Duodenal mucosa (tissue), 2 donors: ENCODE measurements around the gene TMEM161B.
"Not testable (repeated sequence)": the region's sequence is repeated elsewhere in the genome, so short reads cannot be mapped to it uniquely, and the experiment has no call there.

Experiments
- H3K27ac ChIP-seq: one replicate; pipeline ENCODE4 v1.7.0; 2013; ENCODE audit warnings: low read depth, low read length
- H3K27me3 ChIP-seq, 2 donors: one replicate each; pipeline ENCODE4 v1.7.0; 2013; ENCODE audit warnings: low read length in 2 of 2, control low read depth in 1 of 2; ENCODE audit not compliant: insufficient read depth in 2 of 2, control insufficient read depth in 1 of 2
- H3K36me3 ChIP-seq, 2 donors: one replicate each; pipeline ENCODE4 v1.7.0; 2013; ENCODE audit warnings: low read length in 2 of 2, control low read depth in 1 of 2; ENCODE audit not compliant: insufficient read depth in 2 of 2, control insufficient read depth in 1 of 2
- H3K4me1 ChIP-seq, 2 donors: one replicate each; pipeline ENCODE4 v1.7.0; 2013; ENCODE audit warnings: low read length in 2 of 2, control low read depth in 1 of 2; ENCODE audit not compliant: insufficient read depth in 2 of 2, control insufficient read depth in 1 of 2
- H3K4me3 ChIP-seq, 2 donors: one replicate each; pipeline ENCODE4 v1.7.0; 2013; ENCODE audit warnings: low read length in 2 of 2, low read depth in 1 of 2
- H3K9ac ChIP-seq, 2 donors: one replicate each; pipeline ENCODE4 v1.7.0; 2013; ENCODE audit warnings: low read length in 2 of 2, low read depth in 1 of 2
- H3K9me3 ChIP-seq, 2 donors: one replicate each; pipeline ENCODE4 v1.7.0; 2013; ENCODE audit warnings: low read length in 2 of 2, control low read depth in 1 of 2; ENCODE audit not compliant: control insufficient read depth in 1 of 2

Gene TMEM161B

GRCh38 chr5:88251048-88251711 is 17.5 kb downstream of the TMEM161B start:
- no peak overlapping the region for H3K9ac ChIP-seq

GRCh38 chr5:88250010-88250409 is 18.6 kb downstream of the TMEM161B start:
- Histone ChIP-seq H3K4me3 (no peak overlapping the region), H3K9ac (no peak overlapping the region), H3K9me3 (no peaks in the 10 kb centered on the region), H3K4me1 (peaks cover 0 to 6% of the 10 kb centered on the region in 2 donors), H3K36me3 (no peaks in the 10 kb centered on the region), H3K27me3 (no peaks in the 10 kb centered on the region), H3K27ac (no peak overlapping the region)

More at GRCh38 chr5:88251048-88251711, 17.5 kb downstream of the TMEM161B start:
- no peak overlapping the region for H3K27ac ChIP-seq
- no peaks in the 10 kb centered on the region for H3K4me1 ChIP-seq
- no peak overlapping the region for H3K4me3 ChIP-seq
- H3K27me3 ChIP-seq, result no peaks in the 10 kb centered on the region
- no peaks in the 10 kb centered on the region for H3K36me3 ChIP-seq
- H3K9me3 ChIP-seq, result no peaks in the 10 kb centered on the region

GRCh38 chr5:88248743-88249540 is 19.7 kb downstream of the TMEM161B start:
- Histone ChIP-seq H3K9me3 (no peaks in the 10 kb centered on the region), H3K36me3 (no peaks in the 10 kb centered on the region), H3K27me3 (no peaks in the 10 kb centered on the region), H3K27ac (no peak overlapping the region), H3K9ac (no peak overlapping the region), H3K4me3 (no peak overlapping the region), H3K4me1 (peaks cover 0 to 6% of the 10 kb centered on the region in 2 donors)

GRCh38 chr5:88248094-88248493 is 20.6 kb downstream of the TMEM161B start:
- Histone ChIP-seq H3K4me3 (no peak overlapping the region), H3K9me3 (no peaks in the 10 kb centered on the region), H3K27me3 (no peaks in the 10 kb centered on the region), H3K27ac (no peak overlapping the region), H3K4me1 (peaks cover 0 to 6% of the 10 kb centered on the region in 2 donors), H3K9ac (no peak overlapping the region), H3K36me3 (no peaks in the 10 kb centered on the region)

DNA sequence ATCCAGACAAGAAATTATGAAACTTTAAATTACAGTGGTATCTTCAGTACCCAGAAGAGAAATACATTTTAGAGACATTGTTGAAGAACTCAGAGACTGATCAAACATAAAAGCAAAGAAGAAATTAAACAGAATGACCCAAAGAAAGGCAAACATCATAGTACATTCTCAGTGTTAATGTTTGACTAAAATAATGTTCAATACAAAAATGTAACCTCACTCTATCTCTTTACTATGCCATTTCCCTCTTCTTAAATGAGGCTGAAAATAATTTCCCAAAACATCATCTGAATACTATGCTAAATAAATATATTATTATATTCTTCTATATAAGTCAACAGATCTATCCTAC is 22.8 kb downstream of the TMEM161B start:
- peaks cover 0 to 6% of the 10 kb centered on the region in 2 donors for H3K4me1 ChIP-seq
- no peak overlapping the region for H3K9ac ChIP-seq
- no peaks in the 10 kb centered on the region for H3K27me3 ChIP-seq
- H3K36me3 ChIP-seq, result no peaks in the 10 kb centered on the region
- no peak overlapping the region for H3K4me3 ChIP-seq
- no peak overlapping the region for H3K27ac ChIP-seq
- no peaks in the 10 kb centered on the region for H3K9me3 ChIP-seq

DNA sequence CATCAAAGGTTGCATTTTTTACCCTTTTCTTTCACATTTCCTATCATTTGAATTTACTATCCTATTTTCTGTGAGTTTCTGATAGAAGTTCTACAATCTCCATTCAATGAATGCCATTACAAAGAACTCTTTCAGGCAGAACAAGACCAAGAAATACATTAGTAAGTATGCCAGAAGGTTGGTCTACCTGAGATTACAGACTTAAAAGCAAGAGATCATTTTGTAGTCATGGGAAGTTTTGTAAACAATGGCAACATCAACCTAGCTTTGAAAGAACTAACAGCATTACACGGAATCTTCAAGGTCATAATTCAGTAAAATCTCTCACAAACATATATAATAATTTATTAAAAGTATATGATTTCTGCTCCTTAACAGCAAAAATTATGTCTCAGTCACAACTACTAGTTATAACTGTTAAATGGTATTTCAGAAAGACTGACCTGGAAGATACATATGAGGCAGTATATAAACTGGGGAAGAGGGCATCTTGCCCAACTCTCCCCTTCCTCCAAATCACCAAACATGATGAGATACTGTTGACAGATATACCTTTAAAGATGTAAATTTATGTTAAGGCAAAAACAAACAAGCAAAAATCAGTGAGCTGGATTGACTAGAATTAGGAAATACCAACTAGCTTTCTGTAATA is 23.3 kb downstream of the TMEM161B start:
- Histone ChIP-seq H3K9me3 (no peaks in the 10 kb centered on the region), H3K4me1 (peaks cover 0 to 6% of the 10 kb centered on the region in 2 donors), H3K27ac (no peak overlapping the region), H3K9ac (no peak overlapping the region), H3K4me3 (no peak overlapping the region), H3K27me3 (no peaks in the 10 kb centered on the region), H3K36me3 (no peaks in the 10 kb centered on the region)

- no peak overlapping the region for H3K4me3 ChIP-seq
- H3K27ac ChIP-seq, result no peak overlapping the region
- H3K36me3 ChIP-seq, result no peaks in the 10 kb centered on the region
- no peaks in the 10 kb centered on the region for H3K27me3 ChIP-seq
- no peak overlapping the region for H3K9ac ChIP-seq
- H3K4me1 ChIP-seq, result peaks cover 0 to 6% of the 10 kb centered on the region in 2 donors
- no peaks in the 10 kb centered on the region for H3K9me3 ChIP-seq
Measured at GRCh38 chr5:88244686-88245085, 24.0 kb downstream of the TMEM161B start.

- H3K4me1 ChIP-seq, H3K9me3 ChIP-seq, H3K4me3 ChIP-seq, H3K36me3 ChIP-seq, H3K27me3 ChIP-seq, H3K27ac ChIP-seq, H3K9ac ChIP-seq: not testable (repeated sequence)
Measured at GRCh38 chr5:88243493-88243892, 25.2 kb downstream of the TMEM161B start.

- no peak overlapping the region for H3K9ac ChIP-seq
Measured at GRCh38 chr5:88238732-88239131, 29.9 kb downstream of the TMEM161B start.

More at GRCh38 chr5:88238732-88239131, 29.9 kb downstream of the TMEM161B start:
- Histone ChIP-seq H3K4me3 (no peak overlapping the region), H3K27ac (no peak overlapping the region), H3K4me1 (no peaks in the 10 kb centered on the region), H3K36me3 (peaks cover 0 to 8% of the 10 kb centered on the region in 2 donors), H3K27me3 (no peaks in the 10 kb centered on the region), H3K9me3 (no peaks in the 10 kb centered on the region)
